22Rv1 (cell line): ENCODE measurements around the gene ANGPTL2.

ENCODE experiments used
- ZFX ChIP-seq: fragments of 450-650 bp; IDR thresholded peaks from 2 replicates; pipeline ENCODE4 v1.6.1; 2017; ENCODE audit warnings: antibody characterized with exemption, borderline replicate concordance
- TF ChIP-seq, protein P1 (sequence below): fragments of 450-650 bp; IDR thresholded peaks from 2 replicates; pipeline ENCODE4 v1.5.1; 2017; ENCODE audit warnings: mild to moderate bottlenecking

DNA sequence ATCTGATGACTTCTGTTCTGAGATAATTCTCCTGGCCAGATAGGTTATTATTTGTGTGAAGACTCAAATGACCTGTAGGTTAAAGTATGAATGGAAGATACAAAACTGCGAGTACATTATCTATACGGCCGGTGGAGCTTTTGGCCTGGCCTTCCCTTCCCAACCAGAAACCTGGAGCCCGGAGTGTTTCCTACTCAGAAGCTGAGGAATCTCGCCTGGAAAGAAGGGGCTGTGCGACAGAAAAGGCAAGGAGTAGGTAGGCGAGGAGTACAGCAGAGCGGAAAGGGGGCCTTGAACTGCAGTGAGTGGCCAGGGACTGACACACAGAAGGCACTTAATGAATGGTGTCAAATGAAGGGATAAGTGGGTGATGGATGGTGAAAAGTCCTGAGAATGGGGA lies 34.6 kb downstream of the ANGPTL2 start:
- TF ChIP-seq, protein P1, sequence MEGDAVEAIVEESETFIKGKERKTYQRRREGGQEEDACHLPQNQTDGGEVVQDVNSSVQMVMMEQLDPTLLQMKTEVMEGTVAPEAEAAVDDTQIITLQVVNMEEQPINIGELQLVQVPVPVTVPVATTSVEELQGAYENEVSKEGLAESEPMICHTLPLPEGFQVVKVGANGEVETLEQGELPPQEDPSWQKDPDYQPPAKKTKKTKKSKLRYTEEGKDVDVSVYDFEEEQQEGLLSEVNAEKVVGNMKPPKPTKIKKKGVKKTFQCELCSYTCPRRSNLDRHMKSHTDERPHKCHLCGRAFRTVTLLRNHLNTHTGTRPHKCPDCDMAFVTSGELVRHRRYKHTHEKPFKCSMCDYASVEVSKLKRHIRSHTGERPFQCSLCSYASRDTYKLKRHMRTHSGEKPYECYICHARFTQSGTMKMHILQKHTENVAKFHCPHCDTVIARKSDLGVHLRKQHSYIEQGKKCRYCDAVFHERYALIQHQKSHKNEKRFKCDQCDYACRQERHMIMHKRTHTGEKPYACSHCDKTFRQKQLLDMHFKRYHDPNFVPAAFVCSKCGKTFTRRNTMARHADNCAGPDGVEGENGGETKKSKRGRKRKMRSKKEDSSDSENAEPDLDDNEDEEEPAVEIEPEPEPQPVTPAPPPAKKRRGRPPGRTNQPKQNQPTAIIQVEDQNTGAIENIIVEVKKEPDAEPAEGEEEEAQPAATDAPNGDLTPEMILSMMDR: no peak
- no peak for TF ChIP-seq ZFX
